Thyroid gland (tissue), 4 donors: ENCODE data around the gene UBA52.

Experiments
- CTCF ChIP-seq, 6 experiments: fragments of 200-600 bp in 3 of 6; fragments of 450-650 bp in 3 of 6; sonication (generic) in 3 of 6; IDR thresholded peaks; one replicate each; pipeline ENCODE4 v1.5.1; 2016 to 2019; ENCODE audit warnings: antibody characterized with exemption in 6 of 6, mild to moderate bottlenecking in 2 of 6, inconsistent platforms in 1 of 6, moderate library complexity in 1 of 6
- POLR2A ChIP-seq, 2 donors: fragments of 450-650 bp; IDR thresholded peaks; one replicate each; pipeline ENCODE4 v1.6.1; 2017; ENCODE audit warnings: antibody characterized with exemption in 2 of 2, mild to moderate bottlenecking in 2 of 2, moderate library complexity in 1 of 2

DNA sequence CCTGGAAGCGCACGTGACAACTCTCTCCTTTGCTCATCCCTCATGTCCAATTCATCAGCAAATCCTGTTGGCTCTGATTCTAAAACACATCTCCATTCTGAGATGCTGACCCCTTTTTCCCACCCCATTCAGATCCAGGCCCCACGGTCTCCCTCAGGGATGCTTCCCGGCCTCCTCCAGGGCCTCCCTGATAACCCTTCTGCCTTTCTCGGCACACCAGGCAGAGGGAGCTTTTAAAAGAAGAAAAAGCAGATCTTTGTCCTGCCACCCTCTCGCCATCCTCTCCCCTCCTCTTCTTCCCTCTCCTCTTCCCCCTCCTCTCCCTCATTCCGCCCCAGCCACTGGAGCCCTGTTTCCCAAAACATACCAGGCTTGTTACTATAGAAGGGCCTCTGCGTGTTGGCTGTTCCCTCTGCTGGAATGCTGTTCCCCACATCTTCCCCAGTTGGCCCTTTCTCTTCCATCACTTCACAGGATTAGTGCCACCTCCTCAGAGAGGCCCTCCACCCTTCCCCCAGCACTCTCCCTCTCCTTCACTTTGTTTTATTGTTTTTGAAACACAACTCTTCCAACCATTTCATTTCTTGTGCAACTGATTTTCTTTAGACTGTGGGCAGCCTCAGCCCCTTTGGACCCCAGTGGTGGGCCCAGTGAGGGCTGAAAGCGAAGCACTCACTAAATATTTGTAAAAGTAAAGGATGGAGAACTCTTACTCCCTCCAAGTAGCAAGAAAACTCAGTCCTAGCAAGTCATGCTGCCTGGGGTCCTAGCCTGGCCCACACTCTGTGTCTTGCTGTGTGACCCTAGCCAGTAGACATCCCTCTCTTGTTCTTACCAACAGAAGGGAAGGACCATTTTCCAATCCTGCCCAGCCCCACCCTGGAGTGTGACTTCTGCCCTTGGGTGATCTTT lies 37.4 kb downstream of the UBA52 start:
- TF ChIP-seq CTCF (IDR thresholded peaks at IDR 0.05) (no peak), POLR2A (IDR thresholded peaks at IDR 0.05) (no peak)
